Neural cell (in vitro differentiated cells): ENCODE data around the gene KCNK15. TPM values are rescaled to one million over a fixed set of nuclear protein-coding genes. Genes with fewer than 3 reads are reported as not detected.
A peak's percentile ranks its signal among the peaks of the same experiment; 100 is the strongest.

Source experiments
- H2AFZ ChIP-seq: fragments of 200-600, 300-800 bp; sonication (generic), shearing (Covaris generic); 2 replicates; pipeline ENCODE4 v1.6.0; 2014; ENCODE audit warnings: low read depth, mild to moderate bottlenecking, antibody characterized with exemption, low read length, moderate library complexity
- H3F3A ChIP-seq: fragments of 200-600 bp; shearing (Covaris generic); 2 replicates; pipeline ENCODE4 v1.6.1; 2016; ENCODE audit warnings: mild to moderate bottlenecking, moderate library complexity, mixed read lengths, antibody characterized with exemption, low read length; ENCODE audit not compliant: insufficient read depth, poor library complexity, severe bottlenecking
- H3K27ac ChIP-seq: fragments of 200-600, 300-800 bp; sonication (generic), shearing (Covaris generic); 2 replicates; pipeline ENCODE4 v1.5.1; 2014; ENCODE audit warnings: mild to moderate bottlenecking, low read length, moderate library complexity
- H3K27me3 ChIP-seq: fragments of 300-800, 200-600 bp; sonication (generic), shearing (Covaris generic); 2 replicates; pipeline ENCODE4 v1.6.0; 2014; ENCODE audit warnings: mild to moderate bottlenecking, low read depth, low read length, moderate library complexity; ENCODE audit not compliant: insufficient read depth
- H3K36me3 ChIP-seq: fragments of 300-800, 200-600 bp; sonication (generic), shearing (Covaris generic); 2 replicates; pipeline ENCODE4 v1.5.1; 2014; ENCODE audit warnings: mild to moderate bottlenecking, antibody characterized with exemption, low read length, moderate library complexity; ENCODE audit not compliant: insufficient read depth
- H3K4me2 ChIP-seq: fragments of 300-800, 200-600 bp; sonication (generic), shearing (Covaris generic); 2 replicates; pipeline ENCODE4 v1.6.0; 2014; ENCODE audit warnings: mild to moderate bottlenecking, low read length
- H3K4me3 ChIP-seq: fragments of 300-800, 200-600 bp; sonication (generic), shearing (Covaris generic); 2 replicates; pipeline ENCODE4 v1.5.1; 2014; ENCODE audit warnings: mild to moderate bottlenecking, low read length, moderate library complexity
- H3K79me2 ChIP-seq: fragments of 200-600 bp; shearing (Covaris generic); replicated peaks from 2 replicates; pipeline ENCODE4 v1.6.0; 2014; ENCODE audit warnings: mild to moderate bottlenecking, low read length, moderate library complexity; ENCODE audit not compliant: insufficient read depth
- H3K9ac ChIP-seq: fragments of 300-800, 200-600 bp; sonication (generic), shearing (Covaris generic); 2 replicates; pipeline ENCODE4 v1.6.1; 2016; ENCODE audit warnings: mild to moderate bottlenecking, low read length, mixed read lengths
- H3K9me2 ChIP-seq: fragments of 200-600 bp; shearing (Covaris generic); 2 replicates; pipeline ENCODE4 v1.6.1; 2016; ENCODE audit warnings: mild to moderate bottlenecking, low read length, mixed read lengths; ENCODE audit not compliant: insufficient read depth
- H3K9me3 ChIP-seq: fragments of 200-600, 300-800 bp; sonication (generic), shearing (Covaris generic); 2 replicates; pipeline ENCODE4 v1.6.1; 2016; ENCODE audit warnings: mild to moderate bottlenecking, mixed run types, low read length, moderate library complexity, mixed read lengths
- H4K20me1 ChIP-seq: fragments of 200-600 bp; shearing (Covaris generic); 2 replicates; pipeline ENCODE4 v1.6.1; 2016; ENCODE audit warnings: mild to moderate bottlenecking, mixed run types; ENCODE audit not compliant: insufficient read depth
- EP300 ChIP-seq: fragments of 450-650 bp; conservative IDR thresholded peaks from 2 replicates; pipeline ENCODE4 v1.6.1; 2014; ENCODE audit warnings: antibody characterized with exemption, mild to moderate bottlenecking, moderate library complexity; ENCODE audit not compliant: poor library complexity, severe bottlenecking
- EZH2 ChIP-seq: fragments of 200-600, 300-800 bp; shearing (Covaris generic), sonication (generic); IDR thresholded peaks from 2 replicates; pipeline ENCODE4 v1.6.1; 2014; ENCODE audit warnings: antibody characterized with exemption, low read length, borderline replicate concordance, mild to moderate bottlenecking; ENCODE audit not compliant: insufficient read depth, poor library complexity, severe bottlenecking
- MXI1 ChIP-seq: fragments of 450-650 bp; conservative IDR thresholded peaks from 2 replicates; pipeline ENCODE4 v1.6.1; 2014; ENCODE audit warnings: antibody characterized with exemption, mild to moderate bottlenecking; ENCODE audit not compliant: poor library complexity, severe bottlenecking
- POLR2AphosphoS5 ChIP-seq: IDR thresholded peaks from 2 replicates; pipeline ENCODE4 v1.6.1; 2012
- RAD21 ChIP-seq: fragments of 450-650 bp; conservative IDR thresholded peaks from 2 replicates; pipeline ENCODE4 v1.6.1; 2014; ENCODE audit warnings: antibody characterized with exemption, mild to moderate bottlenecking, moderate library complexity
- SMC3 ChIP-seq: fragments of 450-650 bp; conservative IDR thresholded peaks from 2 replicates; pipeline ENCODE4 v1.6.1; 2014; ENCODE audit warnings: antibody characterized with exemption, mild to moderate bottlenecking, moderate library complexity; ENCODE audit not compliant: poor library complexity
- TAF1 ChIP-seq: IDR thresholded peaks from 2 replicates; pipeline ENCODE4 v1.6.1; 2012; ENCODE audit warnings: low read depth
- polyA plus RNA-seq: library from polyadenylated mRNA; depleted of rRNA; stranded (reverse); fragments of >200 nt; gene quantifications from 2 replicates; pipeline ENCODE4 v1.2.3, GENCODE V29; 2014
- TF ChIP-seq, protein P1 (sequence below): fragments of 450-650 bp; IDR thresholded peaks from 2 replicates; pipeline ENCODE4 v1.5.1; 2014; ENCODE audit warnings: antibody characterized with exemption, mild to moderate bottlenecking, moderate library complexity; ENCODE audit not compliant: poor library complexity, severe bottlenecking
- TF ChIP-seq, protein P2 (sequence below): IDR thresholded peaks from 2 replicates; pipeline ENCODE4 v1.6.1; 2012; ENCODE audit warnings: borderline replicate concordance

The KCNK15 gene
- polyA plus RNA-seq, 1 donor from 2014 or later: not detected

DNA sequence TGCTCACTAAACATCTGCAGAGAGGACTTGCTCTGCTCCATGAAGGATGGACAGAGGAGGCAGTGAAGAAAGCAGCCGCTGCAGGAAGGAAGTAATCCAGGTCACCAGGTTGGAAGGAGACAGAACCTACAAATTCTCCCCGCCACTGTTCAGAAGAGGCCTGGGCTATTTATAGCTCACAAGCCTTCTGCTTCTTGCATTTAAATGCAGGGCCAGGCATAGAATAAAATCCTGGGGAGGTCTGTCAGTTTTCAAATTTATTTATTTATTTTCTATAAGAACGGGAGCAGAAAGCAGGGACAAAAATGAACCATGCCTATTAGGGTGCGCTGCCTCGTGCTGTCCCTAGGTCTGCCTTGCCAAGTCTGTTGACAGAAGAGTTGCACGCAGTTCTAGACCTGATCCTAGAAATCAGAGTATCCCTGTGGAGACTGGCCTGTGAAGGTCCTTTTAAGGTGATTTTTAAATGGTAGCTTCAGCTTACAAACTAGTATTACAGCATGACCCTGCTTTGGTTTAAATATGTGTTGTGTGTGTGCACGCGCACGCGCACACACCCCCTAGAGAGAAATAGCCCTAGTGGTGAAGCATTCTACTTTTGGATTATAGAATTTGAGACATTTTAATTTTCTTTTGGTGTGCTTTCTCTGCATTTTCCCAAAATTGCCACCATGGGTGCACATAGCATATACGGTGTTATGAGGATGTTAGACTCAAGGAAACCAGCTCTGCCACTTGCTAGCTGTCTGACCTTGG, 45.2 kb downstream of the KCNK15 start:
- no peak for TF ChIP-seq EP300
- TF ChIP-seq, protein P1, sequence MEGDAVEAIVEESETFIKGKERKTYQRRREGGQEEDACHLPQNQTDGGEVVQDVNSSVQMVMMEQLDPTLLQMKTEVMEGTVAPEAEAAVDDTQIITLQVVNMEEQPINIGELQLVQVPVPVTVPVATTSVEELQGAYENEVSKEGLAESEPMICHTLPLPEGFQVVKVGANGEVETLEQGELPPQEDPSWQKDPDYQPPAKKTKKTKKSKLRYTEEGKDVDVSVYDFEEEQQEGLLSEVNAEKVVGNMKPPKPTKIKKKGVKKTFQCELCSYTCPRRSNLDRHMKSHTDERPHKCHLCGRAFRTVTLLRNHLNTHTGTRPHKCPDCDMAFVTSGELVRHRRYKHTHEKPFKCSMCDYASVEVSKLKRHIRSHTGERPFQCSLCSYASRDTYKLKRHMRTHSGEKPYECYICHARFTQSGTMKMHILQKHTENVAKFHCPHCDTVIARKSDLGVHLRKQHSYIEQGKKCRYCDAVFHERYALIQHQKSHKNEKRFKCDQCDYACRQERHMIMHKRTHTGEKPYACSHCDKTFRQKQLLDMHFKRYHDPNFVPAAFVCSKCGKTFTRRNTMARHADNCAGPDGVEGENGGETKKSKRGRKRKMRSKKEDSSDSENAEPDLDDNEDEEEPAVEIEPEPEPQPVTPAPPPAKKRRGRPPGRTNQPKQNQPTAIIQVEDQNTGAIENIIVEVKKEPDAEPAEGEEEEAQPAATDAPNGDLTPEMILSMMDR: peak; percentile 22
- Histone ChIP-seq H3K27me3 (no peaks in the 10 kb centered on the region), H4K20me1 (no peaks in the 10 kb centered on the region), H3K9ac (peak overlapping the region; percentile 2), H3K9me2 (no peaks in the 10 kb centered on the region), H3K36me3 (no peaks in the 10 kb centered on the region), H3K79me2 (no peaks in the 10 kb centered on the region), H3K27ac (peak overlapping the region; percentile 41), H3K9me3 (no peaks in the 10 kb centered on the region), H2AFZ (no peak overlapping the region), H3F3A (no peaks in the 10 kb centered on the region), H3K4me2 (no peak overlapping the region), H3K4me3 (peak overlapping the region; percentile 21)

DNA sequence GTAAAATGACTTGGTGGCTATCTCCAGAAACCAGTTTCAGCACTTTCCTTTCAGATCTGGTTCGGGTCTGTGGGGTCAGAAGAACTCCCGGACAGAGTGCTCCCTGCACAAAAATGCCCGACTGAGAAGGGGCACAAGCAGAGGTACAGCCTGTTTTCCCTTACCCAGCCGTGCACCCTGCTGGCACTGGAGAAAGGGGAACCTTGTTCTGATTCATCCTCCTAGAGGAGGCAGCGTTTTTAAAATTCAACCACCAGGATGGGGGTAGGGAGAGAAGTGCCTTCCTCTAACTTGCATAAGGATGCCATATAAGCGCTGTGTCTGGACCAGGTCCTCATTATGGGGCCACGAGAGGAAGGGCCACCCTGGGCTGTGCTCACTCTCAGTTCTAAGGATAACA, 47.1 kb downstream of the KCNK15 start:
- Histone ChIP-seq H3K27me3 (no peaks in the 10 kb centered on the region), H4K20me1 (no peaks in the 10 kb centered on the region), H3K36me3 (no peaks in the 10 kb centered on the region), H2AFZ (no peak overlapping the region), H3K9me2 (no peaks in the 10 kb centered on the region), H3K9ac (no peak overlapping the region), H3K27ac (no peak overlapping the region), H3K79me2 (no peaks in the 10 kb centered on the region), H3F3A (no peaks in the 10 kb centered on the region), H3K9me3 (no peaks in the 10 kb centered on the region), H3K4me3 (no peak overlapping the region), H3K4me2 (no peak overlapping the region)
- no peak for TF ChIP-seq EP300
- TF ChIP-seq POLR2AphosphoS5: no peak

DNA sequence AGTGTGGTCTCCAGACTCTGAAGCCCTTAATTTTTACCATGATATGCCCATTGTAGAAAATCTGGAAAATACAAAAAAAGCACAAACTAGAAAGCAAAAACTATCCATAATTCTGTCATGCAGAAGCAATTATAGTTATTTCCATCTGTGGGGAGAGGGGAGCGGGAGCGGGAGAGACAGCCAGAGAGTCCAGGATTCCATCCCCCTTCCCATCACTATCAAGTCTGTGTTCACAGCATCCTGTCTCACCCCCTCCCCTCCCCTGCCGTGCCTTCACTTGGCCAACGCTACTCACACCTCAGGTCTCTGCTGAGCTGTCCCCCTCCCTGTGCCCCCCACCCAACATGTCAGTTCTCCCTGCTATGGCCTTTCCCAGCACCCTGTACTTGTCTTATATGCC, 50.2 kb downstream of the KCNK15 start:
- no peaks in the 10 kb centered on the region for H4K20me1 ChIP-seq
- TF ChIP-seq, protein P2, sequence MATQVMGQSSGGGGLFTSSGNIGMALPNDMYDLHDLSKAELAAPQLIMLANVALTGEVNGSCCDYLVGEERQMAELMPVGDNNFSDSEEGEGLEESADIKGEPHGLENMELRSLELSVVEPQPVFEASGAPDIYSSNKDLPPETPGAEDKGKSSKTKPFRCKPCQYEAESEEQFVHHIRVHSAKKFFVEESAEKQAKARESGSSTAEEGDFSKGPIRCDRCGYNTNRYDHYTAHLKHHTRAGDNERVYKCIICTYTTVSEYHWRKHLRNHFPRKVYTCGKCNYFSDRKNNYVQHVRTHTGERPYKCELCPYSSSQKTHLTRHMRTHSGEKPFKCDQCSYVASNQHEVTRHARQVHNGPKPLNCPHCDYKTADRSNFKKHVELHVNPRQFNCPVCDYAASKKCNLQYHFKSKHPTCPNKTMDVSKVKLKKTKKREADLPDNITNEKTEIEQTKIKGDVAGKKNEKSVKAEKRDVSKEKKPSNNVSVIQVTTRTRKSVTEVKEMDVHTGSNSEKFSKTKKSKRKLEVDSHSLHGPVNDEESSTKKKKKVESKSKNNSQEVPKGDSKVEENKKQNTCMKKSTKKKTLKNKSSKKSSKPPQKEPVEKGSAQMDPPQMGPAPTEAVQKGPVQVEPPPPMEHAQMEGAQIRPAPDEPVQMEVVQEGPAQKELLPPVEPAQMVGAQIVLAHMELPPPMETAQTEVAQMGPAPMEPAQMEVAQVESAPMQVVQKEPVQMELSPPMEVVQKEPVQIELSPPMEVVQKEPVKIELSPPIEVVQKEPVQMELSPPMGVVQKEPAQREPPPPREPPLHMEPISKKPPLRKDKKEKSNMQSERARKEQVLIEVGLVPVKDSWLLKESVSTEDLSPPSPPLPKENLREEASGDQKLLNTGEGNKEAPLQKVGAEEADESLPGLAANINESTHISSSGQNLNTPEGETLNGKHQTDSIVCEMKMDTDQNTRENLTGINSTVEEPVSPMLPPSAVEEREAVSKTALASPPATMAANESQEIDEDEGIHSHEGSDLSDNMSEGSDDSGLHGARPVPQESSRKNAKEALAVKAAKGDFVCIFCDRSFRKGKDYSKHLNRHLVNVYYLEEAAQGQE: no peak
- TF ChIP-seq, protein P1: no peak
- TF ChIP-seq EZH2 (no peak), RAD21 (no peak), SMC3 (no peak), MXI1 (no peak), EP300 (no peak), POLR2AphosphoS5 (no peak), TAF1 (no peak)

More for the DNA sequence above, 50.2 kb downstream of the KCNK15 start:
- Histone ChIP-seq H3K9me2 (no peaks in the 10 kb centered on the region), H3K79me2 (no peaks in the 10 kb centered on the region), H3K27ac (peak overlapping the region; percentile 16), H3K27me3 (no peaks in the 10 kb centered on the region), H3K36me3 (no peaks in the 10 kb centered on the region), H3K4me2 (peak overlapping the region; percentile 30), H2AFZ (no peak overlapping the region), H3K4me3 (peak overlapping the region; percentile 21), H3K9me3 (no peaks in the 10 kb centered on the region), H3K9ac (peak overlapping the region; percentile 26), H3F3A (no peaks in the 10 kb centered on the region)
